Measurements from ENCODE around the gene FA2H.

FA2H gene

GRCh38 chr16:74737521-74737920 lies 37.1 kb downstream of the FA2H start:
- H3K4me3 ChIP-seq (replicated peaks; ENCODE audit: insufficient read depth, low read length), result no peak overlapping the region
- no peak overlapping the region for H3K27ac ChIP-seq (replicated peaks)
- no peaks in the 10 kb centered on the region for H3K27me3 ChIP-seq (ENCODE audit: insufficient read depth, poor library complexity, severe bottlenecking)
- DNase-seq (ENCODE audit: low read depth in 1 of 2, low spot score in 1 of 2), result no peak
- TF ChIP-seq CTCF (IDR thresholded peaks at IDR 0.05; ENCODE audit: insufficient read depth, low read length) (no peak), SPI1 (IDR thresholded peaks at IDR 0.05; ENCODE audit: borderline replicate concordance, low read depth) (no peak), POLR2AphosphoS5 (IDR thresholded peaks at IDR 0.05; ENCODE audit: low read depth) (no peak), GABPA (IDR thresholded peaks at IDR 0.05; ENCODE audit: low read depth) (no peak), REST (IDR thresholded peaks at IDR 0.05; ENCODE audit: insufficient replicate concordance, low read depth) (no peak)

- H3K27ac ChIP-seq (replicated peaks), result no peak overlapping the region
- H3K4me3 ChIP-seq (replicated peaks; ENCODE audit: insufficient read depth, low read length), result no peak overlapping the region
- no peak for TF ChIP-seq CTCF (IDR thresholded peaks at IDR 0.05; ENCODE audit: insufficient read depth, low read length)
- TF ChIP-seq GABPA (IDR thresholded peaks at IDR 0.05; ENCODE audit: low read depth), result no peak
- no peak for TF ChIP-seq POLR2AphosphoS5 (IDR thresholded peaks at IDR 0.05; ENCODE audit: low read depth)
- TF ChIP-seq SPI1 (IDR thresholded peaks at IDR 0.05; ENCODE audit: borderline replicate concordance, low read depth), result no peak
- no peak for TF ChIP-seq REST (IDR thresholded peaks at IDR 0.05; ENCODE audit: insufficient replicate concordance, low read depth)
- no peaks in the 10 kb centered on the region for H3K27me3 ChIP-seq (ENCODE audit: insufficient read depth, poor library complexity, severe bottlenecking)
- DNase-seq (ENCODE audit: low read depth in 1 of 2, low spot score in 1 of 2), result no peak
These were observed 38.0 kb downstream of the FA2H start for GRCh38 chr16:74736531-74737157.

- H3K27me3 ChIP-seq (ENCODE audit: insufficient read depth, poor library complexity, severe bottlenecking), result no peaks in the 10 kb centered on the region
- no peak overlapping the region for H3K27ac ChIP-seq (replicated peaks)
- DNase-seq (ENCODE audit: low read depth in 1 of 2, low spot score in 1 of 2), result no peak
- TF ChIP-seq REST (IDR thresholded peaks at IDR 0.05; ENCODE audit: insufficient replicate concordance, low read depth), result no peak
- TF ChIP-seq CTCF (IDR thresholded peaks at IDR 0.05; ENCODE audit: insufficient read depth, low read length), result no peak
- no peak for TF ChIP-seq POLR2AphosphoS5 (IDR thresholded peaks at IDR 0.05; ENCODE audit: low read depth)
- no peak overlapping the region for H3K4me3 ChIP-seq (replicated peaks; ENCODE audit: insufficient read depth, low read length)
These were observed 39.1 kb downstream of the FA2H start for GRCh38 chr16:74735554-74735953.

Data from HL-60 (cell line).